ENCODE results near the gene TXNL4B. TPM values are rescaled to one million over a fixed set of nuclear protein-coding genes. Genes with fewer than 3 reads are reported as not detected.
A peak's percentile ranks its signal among the peaks of the same experiment; 100 is the strongest.
"Not testable (repeated sequence)": the region's sequence is repeated elsewhere in the genome, so short reads cannot be mapped to it uniquely, and the experiment has no call there.

Gene TXNL4B
- total and polyA plus RNA-seq, 11 donors, result 4.6 to 13.5 (median 7.0) TPM

DNA sequence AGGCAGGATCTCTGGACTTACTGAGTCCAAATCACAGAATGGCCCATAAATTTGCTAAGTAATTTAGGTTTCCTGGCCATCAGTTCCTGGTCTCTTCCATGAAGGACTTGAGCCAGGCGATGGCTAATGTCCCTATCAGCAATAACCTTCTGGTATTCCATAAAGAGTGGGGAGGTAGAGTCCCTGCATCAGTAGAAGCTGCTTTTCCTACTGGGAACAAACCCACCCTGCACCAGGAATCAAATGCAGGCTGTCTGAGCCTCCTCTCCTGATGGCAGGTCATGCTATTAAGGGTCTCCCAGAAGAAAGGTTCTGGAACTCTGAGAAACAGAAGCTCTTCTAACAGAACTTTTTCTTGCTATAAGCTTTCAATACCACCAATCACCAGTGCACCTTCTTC lies 31.9 kb downstream of the TXNL4B start:
- Histone ChIP-seq H3K4me1 (peaks cover 0 to 1% (median 0%) of the 10 kb centered on the region in 12 donors), H3K9me3 (no peaks in the 10 kb centered on the region), H3K4me3 (no peak overlapping the region), H3K36me3 (peaks cover 0 to 2% (median 0%) of the 10 kb centered on the region in 9 donors), H3K27ac (no peak overlapping the region), H3K27me3 (no peaks in the 10 kb centered on the region)
- no peak for ATAC-seq
- no peak for DNase-seq
- 90 to 100% (median 96%) methylated on average over 1 of the region's 1 CpG for WGBS, 4 donors
- TF ChIP-seq POLR2A (IDR thresholded peaks at IDR 0.05), result no peak
- TF ChIP-seq, protein P1, sequence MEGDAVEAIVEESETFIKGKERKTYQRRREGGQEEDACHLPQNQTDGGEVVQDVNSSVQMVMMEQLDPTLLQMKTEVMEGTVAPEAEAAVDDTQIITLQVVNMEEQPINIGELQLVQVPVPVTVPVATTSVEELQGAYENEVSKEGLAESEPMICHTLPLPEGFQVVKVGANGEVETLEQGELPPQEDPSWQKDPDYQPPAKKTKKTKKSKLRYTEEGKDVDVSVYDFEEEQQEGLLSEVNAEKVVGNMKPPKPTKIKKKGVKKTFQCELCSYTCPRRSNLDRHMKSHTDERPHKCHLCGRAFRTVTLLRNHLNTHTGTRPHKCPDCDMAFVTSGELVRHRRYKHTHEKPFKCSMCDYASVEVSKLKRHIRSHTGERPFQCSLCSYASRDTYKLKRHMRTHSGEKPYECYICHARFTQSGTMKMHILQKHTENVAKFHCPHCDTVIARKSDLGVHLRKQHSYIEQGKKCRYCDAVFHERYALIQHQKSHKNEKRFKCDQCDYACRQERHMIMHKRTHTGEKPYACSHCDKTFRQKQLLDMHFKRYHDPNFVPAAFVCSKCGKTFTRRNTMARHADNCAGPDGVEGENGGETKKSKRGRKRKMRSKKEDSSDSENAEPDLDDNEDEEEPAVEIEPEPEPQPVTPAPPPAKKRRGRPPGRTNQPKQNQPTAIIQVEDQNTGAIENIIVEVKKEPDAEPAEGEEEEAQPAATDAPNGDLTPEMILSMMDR (IDR thresholded peaks at IDR 0.05), result no peak
- intact Hi-C loops (cut with DNase I), result loop anchor here in 1 of 10 donors (10.0 kb wide), 1 partner anchor 63 kb away; no protein-coding TSS in a partner anchor

DNA sequence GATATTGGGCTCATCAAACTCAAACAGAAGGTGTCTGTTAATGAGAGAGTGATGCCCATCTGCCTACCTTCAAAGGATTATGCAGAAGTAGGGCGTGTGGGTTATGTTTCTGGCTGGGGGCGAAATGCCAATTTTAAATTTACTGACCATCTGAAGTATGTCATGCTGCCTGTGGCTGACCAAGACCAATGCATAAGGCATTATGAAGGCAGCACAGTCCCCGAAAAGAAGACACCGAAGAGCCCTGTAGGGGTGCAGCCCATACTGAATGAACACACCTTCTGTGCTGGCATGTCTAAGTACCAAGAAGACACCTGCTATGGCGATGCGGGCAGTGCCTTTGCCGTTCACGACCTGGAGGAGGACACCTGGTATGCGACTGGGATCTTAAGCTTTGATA lies 33.0 kb downstream of the TXNL4B start:
- Histone ChIP-seq H3K36me3 (peaks cover 0 to 2% (median 0%) of the 10 kb centered on the region in 9 donors), H3K4me3 (no peak overlapping the region), H3K27me3 (no peaks in the 10 kb centered on the region), H3K27ac (no peak overlapping the region), H3K9me3 (no peaks in the 10 kb centered on the region), H3K4me1 (no peaks in the 10 kb centered on the region)
- intact Hi-C loops (cut with DNase I), result loop anchor here in 1 of 10 donors (10.0 kb wide), 1 partner anchor 64 kb away; no protein-coding TSS in a partner anchor
- DNase-seq (no peak), ATAC-seq (no peak)
- no peak for TF ChIP-seq POLR2A (IDR thresholded peaks at IDR 0.05)
- TF ChIP-seq, protein P1 (IDR thresholded peaks at IDR 0.05), result no peak
- 90 to 94% (median 94%) methylated on average over 9 of the region's 9 CpGs for WGBS, 4 donors

DNA sequence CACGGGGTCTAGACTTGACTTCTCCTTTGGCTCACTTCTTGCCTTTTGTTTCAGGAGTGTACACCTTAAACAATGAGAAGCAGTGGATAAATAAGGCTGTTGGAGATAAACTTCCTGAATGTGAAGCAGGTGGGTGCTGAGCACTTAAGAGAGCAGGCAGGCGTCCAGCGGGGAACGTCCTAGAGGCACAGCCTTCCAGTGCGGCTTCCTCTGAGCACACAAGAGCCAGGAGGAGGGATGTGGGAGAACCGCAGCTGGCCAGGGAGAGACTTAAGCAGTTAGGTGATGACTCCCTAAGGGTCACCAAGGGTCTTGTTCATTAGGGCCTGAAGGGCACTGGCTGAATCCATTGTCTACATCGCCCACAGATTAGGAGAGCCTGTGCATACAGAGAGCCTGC lies 34.4 kb downstream of the TXNL4B start:
- H3K36me3 ChIP-seq; intact Hi-C loops (cut with DNase I); H3K9me3 ChIP-seq; H3K27ac ChIP-seq; H3K4me1 ChIP-seq; DNase-seq; H3K27me3 ChIP-seq; H3K4me3 ChIP-seq: not testable (repeated sequence)
- ATAC-seq, result peak in 2 of 4 donors; percentile 56 to 59
- 58 to 72% (median 66%) methylated on average over 6 to 7 of the region's 7 CpGs for WGBS, 4 donors

DNA sequence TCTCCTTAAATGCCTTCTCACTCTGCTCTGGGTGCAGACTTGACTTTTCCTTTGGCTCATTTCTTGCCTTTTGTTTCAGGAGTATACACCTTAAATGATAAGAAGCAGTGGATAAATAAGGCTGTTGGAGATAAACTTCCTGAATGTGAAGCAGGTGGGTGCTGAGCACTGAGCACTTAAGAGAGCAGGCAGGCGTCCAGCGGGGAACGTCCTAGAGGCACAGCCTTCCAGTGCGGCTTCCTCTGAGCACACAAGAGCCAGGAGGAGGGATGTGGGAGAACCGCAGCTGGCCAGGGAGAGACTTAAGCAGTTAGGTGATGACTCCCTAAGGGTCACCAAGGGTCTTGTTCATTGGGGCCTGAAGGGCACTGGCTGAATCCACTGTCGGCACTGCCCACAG lies 36.1 kb downstream of the TXNL4B start:
- DNase-seq; intact Hi-C loops (cut with DNase I); H3K4me1 ChIP-seq; H3K4me3 ChIP-seq; H3K9me3 ChIP-seq; H3K27ac ChIP-seq; H3K36me3 ChIP-seq; H3K27me3 ChIP-seq: not testable (repeated sequence)
- 59 to 67% methylated on average over 1 to 2 of the region's 6 CpGs; no CpG with 5 or more reads in 2 of the 4 donors for WGBS, 4 donors
- peak in 3 of 4 donors; percentile 72 to 87 (median 73) for ATAC-seq

DNA sequence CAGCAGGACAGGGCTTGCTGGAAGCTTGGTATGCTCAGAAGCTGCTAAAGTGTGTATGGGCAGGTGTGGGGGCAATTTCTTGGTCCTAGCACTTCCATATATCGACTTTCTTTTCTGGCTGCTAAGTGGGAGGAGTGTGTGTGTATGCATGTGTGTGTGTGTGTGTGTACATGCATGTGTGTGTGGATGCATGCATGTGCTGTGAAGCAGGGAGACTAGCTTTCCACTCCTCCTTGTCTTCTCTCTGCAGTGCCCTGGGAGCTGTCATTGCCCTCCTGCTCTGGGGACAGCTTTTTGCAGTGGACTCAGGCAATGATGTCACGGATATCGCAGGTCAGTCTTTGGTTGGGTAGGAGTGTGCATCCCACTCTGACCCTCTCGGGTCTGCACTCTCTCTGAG lies 37.5 kb downstream of the TXNL4B start:
- no peak for DNase-seq
- Histone ChIP-seq H3K4me1 (no peaks in the 10 kb centered on the region), H3K4me3 (no peak overlapping the region), H3K27ac (no peak overlapping the region), H3K9me3 (no peaks in the 10 kb centered on the region), H3K36me3 (no peaks in the 10 kb centered on the region), H3K27me3 (no peaks in the 10 kb centered on the region)
- ATAC-seq, result no peak
- intact Hi-C loops (cut with DNase I), result no loop called here
- TF ChIP-seq POLR2A (IDR thresholded peaks at IDR 0.05), result no peak
- TF ChIP-seq, protein P1 (IDR thresholded peaks at IDR 0.05), result no peak
- WGBS, 4 donors, result 88 to 94% (median 90%) methylated on average over 4 of the region's 4 CpGs

DNA sequence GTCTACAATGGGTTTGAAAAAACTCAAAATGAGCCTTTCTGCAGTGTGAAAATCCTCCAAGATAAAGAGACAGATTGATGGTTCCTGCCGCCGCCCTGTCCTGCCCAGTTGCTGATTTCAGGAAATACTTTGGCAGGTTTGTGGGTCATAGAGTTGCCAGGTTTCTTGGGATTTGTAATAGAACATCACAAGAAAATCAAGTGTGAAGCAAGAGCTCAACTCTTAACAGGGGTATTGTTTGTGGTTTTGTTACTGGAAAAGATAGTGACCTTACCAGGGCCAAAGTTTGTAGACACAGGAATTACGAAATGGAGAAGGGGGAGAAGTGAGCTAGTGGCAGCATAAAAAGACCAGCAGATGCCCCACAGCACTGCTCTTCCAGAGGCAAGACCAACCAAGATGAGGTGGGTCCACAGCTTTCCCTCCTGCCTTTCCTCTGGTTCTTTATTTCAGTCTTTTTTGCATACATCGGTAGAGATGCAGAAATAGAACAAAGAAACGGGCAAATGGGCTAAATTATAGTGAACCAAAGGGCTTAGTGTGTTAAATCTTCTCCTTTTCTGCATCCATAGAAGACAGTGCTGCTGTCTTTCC lies 39.1 kb downstream of the TXNL4B start, which contains the start of gene HP:
TSS of gene HP (plus strand) at position 252 of the 594 bp plus-strand sequence. CDS start at position 400, 148 bp downstream.
- intact Hi-C loops (cut with DNase I); H3K4me1 ChIP-seq; H3K9me3 ChIP-seq; DNase-seq; H3K36me3 ChIP-seq; H3K4me3 ChIP-seq; H3K27me3 ChIP-seq; H3K27ac ChIP-seq; ATAC-seq: not testable (repeated sequence)
- 80 to 86% (median 83%) methylated on average over 5 of the region's 5 CpGs for WGBS, 4 donors
